Activated naive CD4-positive, alpha-beta T cell treated with anti-CD3 and anti-CD28 coated beads, Interleukin-2, amount 50 U/mL, for 24 hours (primary cell): ENCODE results near the gene TTC12.
A peak's percentile ranks its signal among the peaks of the same experiment; 100 is the strongest.

ENCODE experiments used
- H3K27ac Mint-ChIP-seq: one replicate; pipeline ENCODE4 v1.8.0; 2021; ENCODE audit warnings: mild to moderate bottlenecking, mixed read lengths
- H3K27me3 Mint-ChIP-seq: one replicate; pipeline ENCODE4 v1.8.0; 2021; ENCODE audit warnings: mixed read lengths
- H3K36me3 Mint-ChIP-seq: one replicate; pipeline ENCODE4 v1.8.0; 2021; ENCODE audit warnings: mixed read lengths
- H3K4me1 Mint-ChIP-seq: one replicate; pipeline ENCODE4 v1.8.0; 2021; ENCODE audit warnings: mixed read lengths
- H3K4me3 Mint-ChIP-seq: one replicate; pipeline ENCODE4 v1.8.0; 2021; ENCODE audit warnings: mild to moderate bottlenecking, mixed read lengths
- H3K9me3 Mint-ChIP-seq: one replicate; pipeline ENCODE4 v1.8.0; 2021; ENCODE audit warnings: mixed read lengths

TTC12 gene

GRCh38 chr11:113338730-113339129 is 24.3 kb downstream of the TTC12 start:
- Mint-ChIP-seq H3K9me3 (no peaks in the 10 kb centered on the region), H3K4me3 (no peak overlapping the region), H3K27ac (no peak overlapping the region), H3K4me1 (no peaks in the 10 kb centered on the region), H3K36me3 (peaks cover 22% of the 10 kb centered on the region), H3K27me3 (no peaks in the 10 kb centered on the region)

GRCh38 chr11:113339929-113340589 is 25.7 kb downstream of the TTC12 start:
- Mint-ChIP-seq H3K27me3 (no peaks in the 10 kb centered on the region), H3K9me3 (no peaks in the 10 kb centered on the region), H3K4me3 (no peak overlapping the region), H3K27ac (no peak overlapping the region), H3K36me3 (peaks cover 26% of the 10 kb centered on the region), H3K4me1 (no peaks in the 10 kb centered on the region)

DNA sequence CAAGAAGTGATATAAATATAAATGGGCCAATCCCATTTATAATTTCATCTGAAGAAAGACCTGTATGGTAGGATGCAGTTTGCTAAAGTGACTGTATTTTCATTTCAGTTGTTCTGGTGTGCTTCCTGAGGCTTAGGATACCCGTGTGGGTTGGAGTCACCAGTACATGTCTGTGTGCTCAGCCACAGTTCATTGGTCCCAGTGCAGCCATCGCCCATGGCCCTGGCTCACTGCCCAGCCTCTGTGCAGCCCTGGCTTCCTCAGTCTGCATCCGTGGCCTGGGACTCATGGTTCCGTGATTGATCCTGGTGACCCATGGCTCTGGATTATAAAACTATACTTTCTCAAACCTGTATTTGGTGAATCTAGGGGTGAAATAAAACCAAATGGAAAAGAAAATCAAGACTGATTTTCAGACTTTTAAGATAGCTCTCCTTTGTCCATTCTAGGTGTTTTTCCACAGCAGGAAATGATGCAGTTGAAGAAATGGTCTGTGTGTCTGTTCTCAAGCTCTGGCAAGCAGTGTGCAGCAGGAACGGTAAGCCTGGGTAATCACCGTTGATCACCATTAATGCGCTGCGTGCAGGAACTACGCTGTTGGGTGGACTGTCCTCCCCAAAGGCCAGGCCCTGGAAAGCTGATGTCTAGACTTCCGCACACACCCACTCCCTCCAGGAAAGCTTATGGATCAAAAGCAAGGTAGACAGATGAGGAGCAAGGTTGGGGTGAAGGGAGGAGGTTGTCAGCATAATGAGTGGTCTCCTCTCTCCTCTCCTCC is 27.2 kb downstream of the TTC12 start:
- Mint-ChIP-seq H3K4me3 (no peak overlapping the region), H3K9me3 (no peaks in the 10 kb centered on the region), H3K4me1 (no peaks in the 10 kb centered on the region), H3K36me3 (peaks cover 15% of the 10 kb centered on the region), H3K27me3 (no peaks in the 10 kb centered on the region), H3K27ac (no peak overlapping the region)

GRCh38 chr11:113345978-113346377 is 31.6 kb downstream of the TTC12 start:
- H3K9me3 Mint-ChIP-seq = no peaks in the 10 kb centered on the region
- H3K27ac Mint-ChIP-seq = no peak overlapping the region
- no peaks in the 10 kb centered on the region for H3K27me3 Mint-ChIP-seq
- no peaks in the 10 kb centered on the region for H3K4me1 Mint-ChIP-seq
- no peak overlapping the region for H3K4me3 Mint-ChIP-seq
- peaks cover 18% of the 10 kb centered on the region for H3K36me3 Mint-ChIP-seq

DNA sequence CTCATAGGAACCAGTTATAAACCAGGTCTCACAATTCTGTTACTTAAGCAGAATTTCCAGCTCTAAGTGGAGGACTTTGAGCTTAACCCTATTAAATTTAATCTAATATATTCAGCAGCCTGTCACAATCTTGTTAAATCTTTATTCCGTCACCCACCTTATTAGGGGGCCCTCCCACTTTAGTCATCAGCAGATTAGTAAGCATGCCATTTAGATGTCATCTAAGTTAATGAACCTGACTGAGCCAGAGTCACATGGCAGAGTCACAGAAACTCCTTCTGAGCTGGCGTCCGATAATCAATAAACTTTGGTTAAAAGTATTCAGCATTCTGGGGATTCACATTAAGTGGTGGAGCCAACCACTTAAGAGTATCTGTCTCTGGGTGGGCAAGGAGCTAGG is 35.1 kb downstream of the TTC12 start:
- H3K9me3 Mint-ChIP-seq = peaks cover 6% of the 10 kb centered on the region
- peaks cover 8% of the 10 kb centered on the region for H3K4me1 Mint-ChIP-seq
- H3K27ac Mint-ChIP-seq = no peak overlapping the region
- no peaks in the 10 kb centered on the region for H3K27me3 Mint-ChIP-seq
- no peak overlapping the region for H3K4me3 Mint-ChIP-seq
- peaks cover 30% of the 10 kb centered on the region for H3K36me3 Mint-ChIP-seq

GRCh38 chr11:113350336-113351067 is 36.1 kb downstream of the TTC12 start:
- H3K4me1 Mint-ChIP-seq = peaks cover 8% of the 10 kb centered on the region
- no peak overlapping the region for H3K27ac Mint-ChIP-seq
- H3K9me3 Mint-ChIP-seq = peaks cover 13% of the 10 kb centered on the region
- H3K27me3 Mint-ChIP-seq = no peaks in the 10 kb centered on the region
- H3K36me3 Mint-ChIP-seq = peaks cover 37% of the 10 kb centered on the region
- H3K4me3 Mint-ChIP-seq = no peak overlapping the region

DNA sequence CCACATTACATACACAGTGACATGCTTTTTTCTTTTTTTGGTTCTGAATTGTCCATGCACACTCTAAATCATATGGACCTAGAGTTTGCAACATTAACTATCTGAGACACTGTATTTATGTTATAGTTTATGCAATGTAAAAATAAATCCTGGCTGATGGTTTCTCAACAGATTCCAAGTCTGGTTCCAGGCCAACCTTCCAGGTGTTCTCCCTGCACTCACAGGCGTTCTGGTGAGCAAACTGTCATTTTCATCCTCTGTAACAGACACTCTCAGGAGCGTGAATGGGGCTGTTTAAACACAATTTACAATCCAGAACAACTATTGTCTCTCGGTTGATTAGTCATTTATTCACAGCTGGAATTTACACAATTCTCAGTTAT is 36.7 kb downstream of the TTC12 start:
- H3K9me3 Mint-ChIP-seq = peaks cover 18% of the 10 kb centered on the region
- H3K27me3 Mint-ChIP-seq = no peaks in the 10 kb centered on the region
- H3K27ac Mint-ChIP-seq = no peak overlapping the region
- H3K36me3 Mint-ChIP-seq = peaks cover 43% of the 10 kb centered on the region
- H3K4me1 Mint-ChIP-seq = peaks cover 8% of the 10 kb centered on the region
- no peak overlapping the region for H3K4me3 Mint-ChIP-seq

DNA sequence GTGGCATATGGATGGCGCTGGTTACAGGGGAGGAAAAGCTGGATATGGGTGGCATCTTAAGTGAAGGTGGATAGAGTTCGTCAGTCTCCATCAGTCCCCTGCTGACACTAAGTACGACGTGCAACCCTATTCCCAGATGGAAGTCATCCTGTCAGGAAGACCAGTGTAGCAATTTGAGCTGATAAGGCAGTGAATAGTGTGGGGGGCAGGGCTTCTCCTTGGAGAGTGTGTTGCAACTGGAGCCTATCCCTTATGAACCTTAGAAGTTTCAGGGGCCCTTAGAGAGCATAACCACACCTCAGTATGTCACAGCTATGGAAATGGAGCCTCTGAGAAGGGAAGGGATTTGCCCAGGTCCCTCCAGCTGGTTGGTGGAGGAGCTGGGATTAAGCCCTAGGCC is 37.1 kb downstream of the TTC12 start:
- Mint-ChIP-seq H3K36me3 (peaks cover 47% of the 10 kb centered on the region), H3K27me3 (no peaks in the 10 kb centered on the region), H3K27ac (no peak overlapping the region), H3K4me1 (peaks cover 8% of the 10 kb centered on the region), H3K9me3 (peaks cover 23% of the 10 kb centered on the region), H3K4me3 (no peak overlapping the region)

DNA sequence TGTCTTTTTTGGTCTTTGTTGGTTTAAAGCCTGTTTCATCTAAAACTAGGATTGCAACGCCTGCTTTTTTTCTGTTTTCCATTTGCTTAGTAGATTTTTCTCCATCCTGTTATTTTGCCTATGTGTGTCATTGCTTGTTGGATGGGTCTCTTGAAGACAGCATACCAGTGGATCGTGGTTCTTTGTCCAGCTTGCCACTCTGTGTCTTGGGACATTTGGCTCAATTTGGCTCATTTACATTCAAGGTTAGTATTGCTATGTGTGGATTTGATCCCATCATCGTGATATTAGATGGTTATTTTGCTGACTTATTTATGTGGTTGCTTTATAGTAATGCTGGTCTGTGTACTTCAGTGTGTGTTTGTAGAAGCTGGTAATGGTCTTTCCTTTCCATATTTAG is 41.8 kb downstream of the TTC12 start:
- Mint-ChIP-seq H3K27ac (no peak overlapping the region), H3K27me3 (no peaks in the 10 kb centered on the region), H3K4me1 (peaks cover 8% of the 10 kb centered on the region), H3K4me3 (no peak overlapping the region), H3K36me3 (peaks cover 58% of the 10 kb centered on the region), H3K9me3 (peaks cover 25% of the 10 kb centered on the region)

DNA sequence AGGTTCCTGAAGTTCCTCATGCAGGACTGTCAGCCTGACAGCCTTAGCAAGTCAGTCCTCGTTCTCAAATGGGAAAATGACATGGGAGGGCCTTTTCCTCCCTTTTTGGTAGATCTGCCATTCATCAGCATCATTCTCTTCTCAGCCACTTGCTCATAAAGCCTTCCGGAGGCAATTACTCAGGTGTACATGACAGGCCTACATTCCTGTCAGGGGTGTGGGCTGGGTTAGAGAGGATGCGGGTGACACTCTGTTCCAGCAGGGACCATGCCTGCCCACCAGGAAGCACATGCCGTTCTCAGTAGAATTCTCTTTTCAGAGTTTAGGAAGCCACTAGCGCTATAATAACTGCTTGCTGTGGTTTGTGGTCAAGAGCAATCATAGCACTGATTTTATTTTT is 49.0 kb downstream of the TTC12 start:
- H3K27ac Mint-ChIP-seq = no peak overlapping the region
- peaks cover 8% of the 10 kb centered on the region for H3K36me3 Mint-ChIP-seq
- no peaks in the 10 kb centered on the region for H3K27me3 Mint-ChIP-seq
- peaks cover 31% of the 10 kb centered on the region for H3K4me1 Mint-ChIP-seq
- no peak overlapping the region for H3K4me3 Mint-ChIP-seq
- no peaks in the 10 kb centered on the region for H3K9me3 Mint-ChIP-seq

DNA sequence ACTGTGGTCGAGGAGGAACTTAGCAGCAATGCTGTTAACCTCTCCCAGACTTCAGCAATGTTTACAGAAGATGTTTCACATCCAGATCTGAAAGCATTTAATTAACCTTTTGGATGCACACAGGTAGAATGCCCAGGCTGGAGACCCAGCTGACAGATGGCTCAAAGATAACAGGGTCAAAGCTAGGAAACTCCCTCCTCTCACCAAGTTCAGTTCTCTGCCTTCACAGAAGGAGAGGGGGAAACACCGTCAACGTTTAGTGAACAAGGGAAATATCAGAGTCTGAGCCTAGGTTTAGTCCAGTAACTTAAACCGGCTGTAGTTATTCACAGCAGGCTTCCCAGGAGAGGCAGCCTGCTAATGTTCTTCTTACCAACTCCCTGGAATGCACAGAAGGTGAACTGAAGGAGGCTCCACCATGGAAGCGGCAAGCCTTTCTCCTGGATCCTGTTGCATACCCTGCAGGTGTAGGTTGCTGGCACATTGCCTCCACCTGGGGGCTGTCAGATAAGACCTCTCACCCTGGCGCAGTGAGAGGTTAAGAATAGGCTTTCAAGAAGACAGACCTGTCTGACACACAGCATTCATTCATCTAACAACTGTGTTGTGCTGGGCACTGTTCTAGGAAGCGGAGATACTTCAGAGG is 49.7 kb downstream of the TTC12 start:
- Mint-ChIP-seq H3K4me3 (no peak overlapping the region), H3K27me3 (no peaks in the 10 kb centered on the region), H3K27ac (peak overlapping the region; percentile 41), H3K4me1 (peaks cover 31% of the 10 kb centered on the region), H3K36me3 (peaks cover 9% of the 10 kb centered on the region), H3K9me3 (no peaks in the 10 kb centered on the region)

DNA sequence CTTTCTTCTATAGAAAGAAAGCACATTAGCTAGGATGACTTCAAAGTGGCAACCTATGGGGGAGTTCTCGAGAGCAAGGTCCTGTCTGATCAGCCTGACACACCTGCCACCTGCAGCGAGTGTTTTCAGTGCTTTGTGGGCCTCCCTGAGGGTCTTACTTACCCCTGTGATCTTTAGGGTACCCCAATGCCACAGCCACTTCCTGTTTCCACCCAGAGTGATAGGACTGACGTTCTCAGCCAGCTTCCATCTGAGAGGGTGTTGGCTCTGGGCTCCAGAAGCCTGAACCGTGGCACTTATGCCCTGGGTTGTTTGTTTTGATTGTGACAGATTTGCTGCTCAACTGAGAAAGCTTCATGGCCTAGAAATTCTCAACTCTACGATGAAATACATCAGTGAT is 51.5 kb downstream of the TTC12 start:
- no peak overlapping the region for H3K4me3 Mint-ChIP-seq
- H3K36me3 Mint-ChIP-seq = peaks cover 5% of the 10 kb centered on the region
- peak overlapping the region; percentile 35 for H3K27ac Mint-ChIP-seq
- no peaks in the 10 kb centered on the region for H3K9me3 Mint-ChIP-seq
- no peaks in the 10 kb centered on the region for H3K27me3 Mint-ChIP-seq
- H3K4me1 Mint-ChIP-seq = peaks cover 31% of the 10 kb centered on the region

DNA sequence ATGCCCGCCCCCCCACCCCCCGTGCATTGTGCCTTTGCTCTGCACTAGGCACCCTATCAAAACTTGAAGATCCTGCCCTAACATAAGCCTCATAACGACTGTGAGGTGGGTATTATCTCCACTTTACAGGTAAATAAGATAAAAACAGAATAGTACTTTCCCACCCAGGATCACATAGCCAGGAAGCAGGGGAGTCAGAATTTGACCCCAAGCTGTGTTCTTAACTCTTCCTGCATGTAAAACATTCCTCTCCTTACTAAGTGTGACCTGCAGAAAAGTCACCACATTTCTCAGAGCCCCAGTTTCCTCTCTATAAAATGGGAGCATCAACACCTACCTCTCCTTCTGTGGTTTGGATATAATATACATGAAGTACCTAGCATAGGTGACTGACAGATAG is 55.0 kb downstream of the TTC12 start:
- H3K36me3 Mint-ChIP-seq = peaks cover 7% of the 10 kb centered on the region

DNA sequence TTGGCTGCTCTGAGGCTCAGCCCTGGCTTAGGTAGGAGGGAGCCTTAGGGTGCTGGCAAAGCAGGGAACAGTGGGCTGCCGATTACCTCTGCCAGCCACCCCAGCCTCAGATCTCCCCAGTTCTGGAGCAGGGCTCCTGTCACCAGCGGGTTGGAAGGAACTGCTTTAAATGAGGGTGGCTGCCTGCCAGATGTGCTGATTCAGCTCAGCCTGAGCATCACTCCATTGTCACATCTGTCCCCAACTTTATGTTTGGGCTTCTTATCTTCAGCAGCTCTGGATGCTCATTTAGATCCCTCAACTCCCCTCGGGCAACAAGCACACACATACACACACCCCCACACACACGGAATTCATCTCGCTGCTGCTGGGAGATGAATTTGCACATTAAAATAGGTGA is 56.3 kb downstream of the TTC12 start:
- H3K4me3 Mint-ChIP-seq = no peak overlapping the region
- H3K36me3 Mint-ChIP-seq = peaks cover 7% of the 10 kb centered on the region
- H3K27ac Mint-ChIP-seq = no peak overlapping the region
- H3K27me3 Mint-ChIP-seq = no peaks in the 10 kb centered on the region
- H3K4me1 Mint-ChIP-seq = peaks cover 10% of the 10 kb centered on the region
- no peaks in the 10 kb centered on the region for H3K9me3 Mint-ChIP-seq

More for the DNA sequence above, 55.0 kb downstream of the TTC12 start:
- Mint-ChIP-seq H3K4me1 (peaks cover 18% of the 10 kb centered on the region), H3K9me3 (no peaks in the 10 kb centered on the region), H3K27me3 (no peaks in the 10 kb centered on the region), H3K27ac (no peak overlapping the region), H3K4me3 (no peak overlapping the region)

- Mint-ChIP-seq H3K4me3 (no peak overlapping the region), H3K27ac (no peak overlapping the region), H3K9me3 (no peaks in the 10 kb centered on the region), H3K4me1 (peaks cover 3% of the 10 kb centered on the region), H3K27me3 (no peaks in the 10 kb centered on the region), H3K36me3 (peaks cover 7% of the 10 kb centered on the region)
These were observed 57.9 kb downstream of the TTC12 start for GRCh38 chr11:113372309-113372708.

GRCh38 chr11:113373306-113373705 is 58.9 kb downstream of the TTC12 start:
- Mint-ChIP-seq H3K4me3 (no peak overlapping the region), H3K36me3 (peaks cover 7% of the 10 kb centered on the region), H3K4me1 (peaks cover 3% of the 10 kb centered on the region), H3K27me3 (no peaks in the 10 kb centered on the region), H3K27ac (no peak overlapping the region), H3K9me3 (no peaks in the 10 kb centered on the region)
